Cardiac muscle cell (in vitro differentiated cells and primary cell): ENCODE measurements around the gene TSPEAR. TPM values are rescaled to one million over a fixed set of nuclear protein-coding genes. Genes with fewer than 3 reads are reported as not detected.

ENCODE experiments used
- DNase-seq, 2 donors: peaks; one replicate each; pipeline versions ENCODE4 v3.0.0 to v3.0.0-alpha.2; 2010 to 2017; ENCODE audit warnings: low read depth in 1 of 2, low spot score in 1 of 2
- H3K27ac ChIP-seq: fragments of 200-600 bp; sonication (generic); 2 replicates; pipeline ENCODE4 v1.5.1; 2016
- H3K27me3 ChIP-seq: fragments of 200-600 bp; sonication (generic); 2 replicates; pipeline ENCODE4 v1.6.0; 2016; ENCODE audit warnings: control low read depth
- H3K36me3 ChIP-seq: fragments of 200-600 bp; sonication (generic); 2 replicates; pipeline ENCODE4 v1.5.1; 2016; ENCODE audit warnings: control low read depth
- H3K4me1 ChIP-seq: fragments of 200-600 bp; sonication (generic); 2 replicates; pipeline ENCODE4 v1.8.1; 2017; ENCODE audit warnings: low read depth, mild to moderate bottlenecking, mixed run types
- H3K4me3 ChIP-seq: fragments of 200-600 bp; sonication (generic); 2 replicates; pipeline ENCODE4 v1.5.1; 2016; ENCODE audit warnings: mild to moderate bottlenecking
- H3K9me3 ChIP-seq: fragments of 200-600 bp; sonication (generic); 2 replicates; pipeline ENCODE4 v1.5.1; 2017; ENCODE audit warnings: low read depth, mild to moderate bottlenecking, control low read depth
- CTCF ChIP-seq: IDR thresholded peaks from 2 replicates; pipeline ENCODE4 v1.5.1; 2012; ENCODE audit warnings: low read depth, mild to moderate bottlenecking, low read length
- polyA plus RNA-seq: library from polyadenylated mRNA; unstranded; fragments of >200 nt; fragmentation: Nextera tagmentation; extraction: Ambion mirVana; gene quantifications from 2 replicates; pipeline ENCODE4 v1.2.1, GENCODE V29; 2016
- total RNA-seq: library from RNA; depleted of rRNA; stranded (reverse); fragments of >200 nt; gene quantifications from 2 replicates; pipeline ENCODE4 v1.2.3, GENCODE V29; 2016

TSPEAR gene
- total and polyA plus RNA-seq, 2 experiments from 2014 or later, result 2.8 to 3.4 TPM

GRCh38 chr21:44568261-44568660 lies 143.1 kb downstream of the TSPEAR start:
- Histone ChIP-seq H3K27ac (no peak overlapping the region), H3K4me3 (no peak overlapping the region), H3K27me3 (no peaks in the 10 kb centered on the region), H3K4me1 (no peaks in the 10 kb centered on the region), H3K9me3 (no peaks in the 10 kb centered on the region), H3K36me3 (no peaks in the 10 kb centered on the region)
- DNase-seq, result no peak
- no peak for TF ChIP-seq CTCF

GRCh38 chr21:44567481-44568171 lies 143.7 kb downstream of the TSPEAR start:
- DNase-seq, result no peak
- H3K4me3 ChIP-seq, result no peak overlapping the region
- no peak for TF ChIP-seq CTCF

GRCh38 chr21:44566403-44566802 lies 145.0 kb downstream of the TSPEAR start:
- no peaks in the 10 kb centered on the region for H3K4me1 ChIP-seq
- no peaks in the 10 kb centered on the region for H3K27me3 ChIP-seq
- no peak overlapping the region for H3K4me3 ChIP-seq
- H3K36me3 ChIP-seq, result no peaks in the 10 kb centered on the region
- no peak for DNase-seq
- H3K9me3 ChIP-seq, result no peaks in the 10 kb centered on the region
- H3K27ac ChIP-seq, result no peak overlapping the region
- no peak for TF ChIP-seq CTCF

More at GRCh38 chr21:44567481-44568171, 143.7 kb downstream of the TSPEAR start:
- Histone ChIP-seq H3K9me3 (no peaks in the 10 kb centered on the region), H3K27me3 (no peaks in the 10 kb centered on the region), H3K27ac (no peak overlapping the region), H3K36me3 (no peaks in the 10 kb centered on the region), H3K4me1 (no peaks in the 10 kb centered on the region)

GRCh38 chr21:44564886-44565598 lies 146.3 kb downstream of the TSPEAR start:
- no peak overlapping the region for H3K4me3 ChIP-seq
- no peaks in the 10 kb centered on the region for H3K9me3 ChIP-seq
- H3K27me3 ChIP-seq, result no peaks in the 10 kb centered on the region
- DNase-seq, result no peak
- TF ChIP-seq CTCF, result no peak
- H3K27ac ChIP-seq, result no peak overlapping the region
- H3K36me3 ChIP-seq, result no peaks in the 10 kb centered on the region
- no peaks in the 10 kb centered on the region for H3K4me1 ChIP-seq

GRCh38 chr21:44564099-44564498 lies 147.3 kb downstream of the TSPEAR start:
- Histone ChIP-seq H3K27me3 (no peaks in the 10 kb centered on the region), H3K4me3 (no peak overlapping the region), H3K4me1 (no peaks in the 10 kb centered on the region), H3K9me3 (no peaks in the 10 kb centered on the region), H3K27ac (no peak overlapping the region), H3K36me3 (no peaks in the 10 kb centered on the region)
- TF ChIP-seq CTCF, result no peak
- DNase-seq, result no peak
